SK-N-SH (cell line): ENCODE results near the gene JMJD1C.

Source experiments
- GABPA ChIP-seq: IDR thresholded peaks from 2 replicates; pipeline ENCODE4 v1.4.0; 2012; ENCODE audit warnings: low read depth, mild to moderate bottlenecking
- MXI1 ChIP-seq: IDR thresholded peaks from 2 replicates; pipeline ENCODE4 v1.6.1; 2012; ENCODE audit warnings: mild to moderate bottlenecking, low read depth, low read length, improper control_type of control experiment
- NRF1 ChIP-seq: IDR thresholded peaks from 2 replicates; pipeline ENCODE4 v1.6.1; 2012; ENCODE audit warnings: low read depth, mild to moderate bottlenecking, low read length
- RFX5 ChIP-seq: IDR thresholded peaks from 2 replicates; pipeline ENCODE4 v1.6.1; 2012; ENCODE audit warnings: mild to moderate bottlenecking, improper control_type of control experiment, low read length
- SIN3A ChIP-seq: IDR thresholded peaks from 2 replicates; pipeline ENCODE4 v1.6.1; 2012; ENCODE audit warnings: low read depth, mild to moderate bottlenecking, low read length, moderate library complexity, borderline replicate concordance
- TAF1 ChIP-seq: IDR thresholded peaks from 2 replicates; pipeline ENCODE4 v1.6.1; 2012; ENCODE audit warnings: low read depth, mild to moderate bottlenecking, low read length, moderate library complexity, borderline replicate concordance
- TEAD4 ChIP-seq: IDR thresholded peaks from 2 replicates; pipeline ENCODE4 v1.4.0; 2012; ENCODE audit warnings: mild to moderate bottlenecking, borderline replicate concordance; ENCODE audit not compliant: insufficient read depth
- YY1 ChIP-seq: IDR thresholded peaks from 2 replicates; pipeline ENCODE4 v1.4.0; 2012; ENCODE audit warnings: low read depth, mild to moderate bottlenecking
- TF ChIP-seq, protein P1 (sequence below): fragments of 150-350 bp; IDR thresholded peaks from 2 replicates; pipeline ENCODE4 v1.6.1; 2016; ENCODE audit warnings: mild to moderate bottlenecking, low read depth, low read length
- TF ChIP-seq, protein P2 (sequence below): fragments of 200-600 bp; sonication (generic); IDR thresholded peaks from 2 replicates; pipeline ENCODE4 v1.6.1; 2017; ENCODE audit warnings: antibody characterized with exemption, mild to moderate bottlenecking, moderate library complexity
- TF ChIP-seq, protein P3 (sequence below): IDR thresholded peaks from 2 replicates; pipeline ENCODE4 v1.4.0; 2012; ENCODE audit warnings: low read depth

GRCh38 chr10:63437116-63437949, 28.4 kb downstream of the JMJD1C start:
- TF ChIP-seq, protein P1, sequence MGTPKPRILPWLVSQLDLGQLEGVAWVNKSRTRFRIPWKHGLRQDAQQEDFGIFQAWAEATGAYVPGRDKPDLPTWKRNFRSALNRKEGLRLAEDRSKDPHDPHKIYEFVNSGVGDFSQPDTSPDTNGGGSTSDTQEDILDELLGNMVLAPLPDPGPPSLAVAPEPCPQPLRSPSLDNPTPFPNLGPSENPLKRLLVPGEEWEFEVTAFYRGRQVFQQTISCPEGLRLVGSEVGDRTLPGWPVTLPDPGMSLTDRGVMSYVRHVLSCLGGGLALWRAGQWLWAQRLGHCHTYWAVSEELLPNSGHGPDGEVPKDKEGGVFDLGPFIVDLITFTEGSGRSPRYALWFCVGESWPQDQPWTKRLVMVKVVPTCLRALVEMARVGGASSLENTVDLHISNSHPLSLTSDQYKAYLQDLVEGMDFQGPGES = no peak
- TF ChIP-seq YY1 (no peak), TAF1 (no peak), NRF1 (no peak), SIN3A (no peak), RFX5 (no peak), TEAD4 (no peak), GABPA (no peak), MXI1 (no peak)
- TF ChIP-seq, protein P2, sequence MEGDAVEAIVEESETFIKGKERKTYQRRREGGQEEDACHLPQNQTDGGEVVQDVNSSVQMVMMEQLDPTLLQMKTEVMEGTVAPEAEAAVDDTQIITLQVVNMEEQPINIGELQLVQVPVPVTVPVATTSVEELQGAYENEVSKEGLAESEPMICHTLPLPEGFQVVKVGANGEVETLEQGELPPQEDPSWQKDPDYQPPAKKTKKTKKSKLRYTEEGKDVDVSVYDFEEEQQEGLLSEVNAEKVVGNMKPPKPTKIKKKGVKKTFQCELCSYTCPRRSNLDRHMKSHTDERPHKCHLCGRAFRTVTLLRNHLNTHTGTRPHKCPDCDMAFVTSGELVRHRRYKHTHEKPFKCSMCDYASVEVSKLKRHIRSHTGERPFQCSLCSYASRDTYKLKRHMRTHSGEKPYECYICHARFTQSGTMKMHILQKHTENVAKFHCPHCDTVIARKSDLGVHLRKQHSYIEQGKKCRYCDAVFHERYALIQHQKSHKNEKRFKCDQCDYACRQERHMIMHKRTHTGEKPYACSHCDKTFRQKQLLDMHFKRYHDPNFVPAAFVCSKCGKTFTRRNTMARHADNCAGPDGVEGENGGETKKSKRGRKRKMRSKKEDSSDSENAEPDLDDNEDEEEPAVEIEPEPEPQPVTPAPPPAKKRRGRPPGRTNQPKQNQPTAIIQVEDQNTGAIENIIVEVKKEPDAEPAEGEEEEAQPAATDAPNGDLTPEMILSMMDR = no peak
- TF ChIP-seq, protein P3, sequence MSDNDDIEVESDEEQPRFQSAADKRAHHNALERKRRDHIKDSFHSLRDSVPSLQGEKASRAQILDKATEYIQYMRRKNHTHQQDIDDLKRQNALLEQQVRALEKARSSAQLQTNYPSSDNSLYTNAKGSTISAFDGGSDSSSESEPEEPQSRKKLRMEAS = no peak
